Astrocyte (in vitro differentiated cells and primary cell): ENCODE measurements around the gene NKAIN2.

ENCODE experiments used
- CTCF ChIP-seq: IDR thresholded peaks from 2 replicates; pipeline ENCODE4 v1.5.1; 2011; ENCODE audit warnings: low read depth, mild to moderate bottlenecking, inconsistent platforms, low read length, moderate library complexity; ENCODE audit not compliant: insufficient read depth
- EZH2 ChIP-seq: IDR thresholded peaks from 2 replicates; pipeline ENCODE4 v1.6.1; 2012; ENCODE audit warnings: mild to moderate bottlenecking, low read length, inconsistent platforms; ENCODE audit not compliant: insufficient read depth

DNA sequence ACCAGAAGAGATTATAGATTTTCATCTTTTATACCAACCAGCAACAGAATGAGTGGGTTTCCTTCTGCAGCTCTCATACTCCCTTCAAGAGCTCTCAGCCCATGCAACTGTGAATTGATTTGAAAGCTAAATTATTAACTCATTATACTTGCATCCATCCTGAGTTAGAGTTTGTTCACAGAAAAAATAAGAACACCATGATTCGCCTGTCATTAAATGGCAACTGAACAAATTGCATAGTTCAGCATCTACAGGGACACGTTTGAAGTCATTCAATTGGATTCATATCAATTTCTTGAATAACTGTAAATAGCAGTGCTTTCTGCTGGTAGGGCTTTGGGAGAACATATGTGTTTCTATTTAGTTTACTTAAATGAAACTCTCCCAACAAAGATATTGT lies 65.7 kb downstream of the NKAIN2 start:
- TF ChIP-seq CTCF (no peak), EZH2 (no peak)
